Fibroblast of villous mesenchyme (primary cell): Measurements from ENCODE around the gene PRSS36. TPM values are rescaled to one million over a fixed set of nuclear protein-coding genes. Genes with fewer than 3 reads are reported as not detected.
"Not testable (repeated sequence)": the region's sequence is repeated elsewhere in the genome, so short reads cannot be mapped to it uniquely, and the experiment has no call there.

ENCODE experiments used
- DNase-seq: peaks from one replicate; pipeline ENCODE4 v3.0.0-alpha.2; 2010; ENCODE audit warnings: low read depth
- H3K4me3 ChIP-seq: 2 replicates; pipeline ENCODE4 v1.5.1; 2011; ENCODE audit warnings: low read depth, mild to moderate bottlenecking, low read length
- CTCF ChIP-seq: IDR thresholded peaks from 2 replicates; pipeline ENCODE4 v1.5.1; 2012; ENCODE audit warnings: low read depth, mild to moderate bottlenecking, low read length; ENCODE audit not compliant: insufficient read depth
- total RNA-seq: library from RNA; depleted of rRNA; stranded (reverse); fragments of >200 nt; gene quantifications from 2 replicates; pipeline ENCODE4 v1.2.3, GENCODE V29; 2012

PRSS36 gene
- under 0.01 and 0.32 TPM in 2 replicates for total RNA-seq

DNA sequence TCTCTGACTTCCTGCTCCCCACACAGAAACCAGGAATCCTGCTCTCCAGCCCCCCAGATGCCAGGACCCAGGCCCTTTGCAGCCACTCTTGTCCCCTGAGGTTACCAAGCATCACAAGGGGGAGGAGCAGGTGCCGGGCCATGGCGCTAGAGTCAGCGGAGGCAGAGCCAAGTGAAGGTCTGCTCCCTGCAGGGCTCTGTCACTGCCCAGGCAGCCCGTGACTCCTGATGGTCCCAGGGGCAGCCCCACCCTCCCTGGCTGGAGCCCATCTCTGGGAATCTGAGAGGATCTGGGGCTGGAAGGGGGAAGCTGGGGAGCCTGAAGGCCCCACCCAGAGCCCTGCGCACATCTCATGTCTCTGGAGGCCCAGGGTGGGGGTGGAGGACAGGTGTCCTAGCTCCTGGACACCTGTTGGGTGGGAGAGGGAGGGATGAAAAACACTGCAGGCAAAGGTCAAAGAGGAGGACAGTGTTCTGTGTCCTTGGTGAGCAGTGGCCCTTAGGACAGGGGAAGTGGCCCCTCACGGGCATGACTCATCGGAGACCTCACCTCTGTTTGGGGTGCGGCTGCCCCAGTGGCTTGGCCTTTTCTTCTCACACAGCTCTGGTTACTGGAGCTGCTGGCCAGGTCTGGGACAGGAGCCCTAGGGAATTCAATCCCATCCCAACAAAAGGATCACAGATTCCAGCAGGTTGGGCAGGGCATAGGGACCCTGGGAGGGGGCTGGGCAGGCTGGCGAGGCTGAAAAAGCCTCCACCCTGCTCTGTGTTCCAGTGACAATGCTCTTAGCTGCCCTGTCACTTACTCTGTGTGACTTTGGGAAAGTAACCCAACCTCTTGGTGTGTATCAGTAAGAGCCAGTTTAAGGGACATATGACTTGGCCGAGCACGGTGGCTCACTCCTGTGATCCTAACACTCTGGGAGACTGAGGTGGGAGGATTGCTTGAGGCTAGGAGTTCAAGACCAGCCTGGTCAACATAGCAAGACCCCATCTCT, at the start of gene PRSS36:
PRSS36 (minus strand) TSS at position 173 of the 997 bp plus-strand sequence; CDS start at position 142, 31 bp downstream.
- H3K4me3 ChIP-seq: no peak within 1 kb of the TSS
- TF ChIP-seq CTCF: no peak
- DNase-seq: no peak

DNA sequence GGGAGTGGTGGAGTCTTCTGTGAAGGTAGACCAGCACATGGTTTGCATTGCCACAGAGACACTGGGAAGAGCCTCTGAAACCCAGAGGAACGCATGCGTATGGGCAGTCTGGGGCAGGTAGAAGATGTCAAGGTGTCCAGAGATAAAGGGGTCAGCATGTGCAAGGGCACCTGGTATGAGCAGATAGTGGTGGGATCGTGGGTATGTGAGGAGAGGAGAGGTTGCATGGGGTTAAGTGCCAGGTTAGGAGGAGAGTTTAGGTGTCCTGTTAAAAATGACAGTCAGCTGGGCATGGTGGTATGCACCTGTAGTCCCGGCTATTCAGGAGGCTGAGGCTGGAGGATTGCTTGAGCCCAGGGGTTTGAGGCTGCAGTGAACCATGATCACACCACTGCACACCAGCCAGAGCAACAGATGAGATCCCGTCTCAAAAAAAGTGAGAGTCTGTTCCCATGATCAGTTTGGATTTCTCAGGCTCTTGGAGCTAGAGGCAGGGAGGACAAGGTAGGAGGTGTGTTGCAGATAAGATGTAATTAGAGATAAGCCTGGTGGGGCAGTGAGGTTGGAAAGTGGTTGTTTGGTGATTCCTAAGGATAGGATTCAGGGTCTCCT, 49.7 kb upstream of the PRSS36 start:
- no peak for DNase-seq
- no peak for TF ChIP-seq CTCF

DNA sequence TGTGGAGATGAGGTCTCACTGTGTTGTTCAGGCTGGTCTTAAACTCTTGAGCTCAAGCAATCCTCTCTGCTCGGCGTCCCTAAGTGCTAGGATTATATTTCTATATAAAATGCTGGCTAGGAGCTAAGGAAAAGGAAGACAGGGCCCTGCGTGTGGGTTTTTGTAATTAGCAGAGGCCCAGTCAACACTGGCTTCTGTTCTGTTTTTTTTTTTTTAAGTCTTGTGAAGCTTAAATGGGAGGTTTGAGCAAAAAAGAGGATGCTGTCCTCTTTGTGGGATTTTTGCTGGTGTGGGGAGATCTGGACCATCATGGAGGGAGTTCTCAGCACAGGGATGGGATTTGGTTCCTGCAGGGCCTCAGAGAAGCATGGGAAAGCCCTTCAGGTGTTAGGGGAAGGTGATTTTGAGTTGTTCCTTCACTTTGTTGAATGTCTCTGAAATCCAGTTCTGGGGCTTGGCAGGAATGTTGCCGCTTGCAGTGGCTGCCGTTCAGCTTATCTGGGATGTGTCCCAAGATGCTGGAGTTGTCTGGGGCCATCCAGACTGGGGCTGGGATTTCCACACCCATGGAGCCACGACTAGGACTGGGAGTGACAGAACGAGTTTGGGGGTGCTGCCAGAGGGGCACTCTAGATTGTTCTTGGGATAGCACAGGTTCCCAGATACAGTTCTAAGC, 48.5 kb upstream of the PRSS36 start:
- H3K4me3 ChIP-seq: no peak overlapping the region
- DNase-seq: no peak
- no peak for TF ChIP-seq CTCF

More for the DNA sequence above, 49.7 kb upstream of the PRSS36 start:
- H3K4me3 ChIP-seq: no peak overlapping the region

DNA sequence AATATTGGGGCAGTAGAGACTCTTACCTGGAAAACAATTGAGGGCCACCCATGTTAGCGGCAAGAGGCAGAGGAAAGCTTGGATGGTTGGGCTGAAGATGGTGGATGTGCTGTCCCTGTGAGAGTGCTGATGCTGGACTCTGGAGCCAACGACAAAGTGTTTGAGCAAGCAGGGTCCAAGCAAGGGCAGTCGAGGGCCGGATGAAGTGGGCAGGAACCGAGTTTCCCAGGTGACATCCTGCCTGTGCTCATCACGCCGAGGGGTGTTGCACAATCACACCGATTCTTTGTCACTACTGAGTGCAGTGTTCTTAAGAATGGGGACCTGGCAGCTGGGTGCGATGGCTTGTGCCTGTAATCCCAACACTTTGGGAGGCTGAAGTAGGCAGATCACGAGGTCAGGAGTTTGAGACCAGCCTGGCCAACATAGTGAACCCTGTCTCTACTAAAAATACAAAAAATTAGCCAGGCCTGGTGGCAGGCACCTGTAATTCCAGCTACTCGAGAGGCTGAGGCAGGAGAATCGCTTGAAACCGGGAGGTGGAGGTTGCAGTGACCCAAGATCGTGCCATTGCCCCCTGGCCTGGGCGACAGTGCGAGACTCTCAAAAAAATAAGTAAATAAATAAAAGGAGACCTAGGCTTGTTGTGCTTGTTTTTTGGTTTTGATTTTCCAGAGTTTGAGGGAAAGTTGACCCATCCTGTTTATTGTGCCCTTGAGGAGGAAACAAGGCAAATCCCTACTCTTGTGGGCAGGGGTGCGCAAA, 46.6 kb upstream of the PRSS36 start:
- H3K4me3 ChIP-seq: no peak overlapping the region
- TF ChIP-seq CTCF: no peak
- DNase-seq: no peak

DNA sequence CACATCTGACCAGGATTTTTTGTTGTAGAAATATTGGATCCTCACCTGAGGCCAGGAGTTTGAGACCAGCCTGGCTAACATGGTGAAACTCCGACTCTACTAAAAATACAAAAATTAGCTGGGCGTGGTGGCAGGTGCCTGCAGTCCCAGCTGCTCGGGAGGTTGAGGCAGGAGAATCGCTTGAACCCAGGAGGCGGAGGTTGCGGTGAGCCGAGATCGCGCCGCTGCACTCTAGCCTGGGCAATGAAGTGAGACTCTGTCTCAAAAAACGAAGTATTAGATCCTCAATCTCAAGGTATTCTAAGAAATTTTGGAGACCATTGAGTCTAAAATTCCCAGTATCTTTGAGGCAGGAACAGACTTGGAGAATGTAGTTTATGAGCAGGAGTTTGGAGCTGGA, 46.0 kb upstream of the PRSS36 start:
- not testable (repeated sequence) for DNase-seq, H3K4me3 ChIP-seq

DNA sequence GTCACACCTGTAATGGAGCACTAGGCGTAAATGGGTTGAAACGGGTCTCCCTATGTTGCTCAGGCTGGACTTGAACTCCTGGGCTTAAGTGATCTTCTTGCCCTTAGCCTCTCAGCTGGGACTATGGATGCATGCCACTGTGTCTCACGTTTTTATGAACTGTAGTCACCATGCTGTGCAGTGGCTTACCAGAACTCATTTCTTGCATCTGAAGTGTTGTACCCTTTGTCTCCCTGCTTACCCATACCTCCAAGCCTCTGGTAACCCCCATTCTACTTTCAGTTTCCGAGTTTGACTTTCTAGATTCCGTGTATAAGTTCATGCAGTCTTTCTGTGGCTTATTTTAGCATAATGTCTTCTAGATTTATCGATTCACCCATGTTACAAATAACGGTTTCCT, 45.0 kb upstream of the PRSS36 start:
- no peak overlapping the region for H3K4me3 ChIP-seq
- no peak for DNase-seq
- no peak for TF ChIP-seq CTCF
